H9 (cell line): ENCODE results near the gene PRDM11. TPM values are rescaled to one million over a fixed set of nuclear protein-coding genes. Genes with fewer than 3 reads are reported as not detected.

Source experiments
- DNase-seq: peaks from one replicate; pipeline ENCODE4 v3.0.0-alpha.2; 2017
- H2AFZ ChIP-seq: one replicate; pipeline ENCODE4 v1.6.1; 2013; ENCODE audit warnings: mild to moderate bottlenecking, low read length, control low read depth, moderate library complexity
- H2AK5ac ChIP-seq: 2 replicates; pipeline ENCODE4 v1.6.1; 2013; ENCODE audit warnings: low read length, control low read depth, mixed read lengths; ENCODE audit not compliant: insufficient read length
- H2BK120ac ChIP-seq: one replicate; pipeline ENCODE4 v1.6.1; 2013; ENCODE audit warnings: low read depth, mild to moderate bottlenecking, low read length, control low read depth, inconsistent platforms; ENCODE audit not compliant: poor library complexity, severe bottlenecking
- H2BK12ac ChIP-seq: 2 replicates; pipeline ENCODE4 v1.6.1; 2013; ENCODE audit warnings: low read length, control low read depth, mixed read lengths, low read depth; ENCODE audit not compliant: insufficient read length
- H2BK15ac ChIP-seq: 2 replicates; pipeline ENCODE4 v1.6.1; 2013; ENCODE audit warnings: low read depth, low read length, control low read depth
- H2BK20ac ChIP-seq: one replicate; pipeline ENCODE4 v1.6.1; 2013; ENCODE audit warnings: low read depth, mild to moderate bottlenecking, low read length, control low read depth, inconsistent platforms; ENCODE audit not compliant: poor library complexity, severe bottlenecking
- H2BK5ac ChIP-seq: 2 replicates; pipeline ENCODE4 v1.6.1; 2013; ENCODE audit warnings: low read length, control low read depth, mixed read lengths; ENCODE audit not compliant: insufficient read length
- H3K14ac ChIP-seq: 2 replicates; pipeline ENCODE4 v1.6.1; 2013; ENCODE audit warnings: low read length, control low read depth; ENCODE audit not compliant: insufficient read depth
- H3K18ac ChIP-seq: 2 replicates; pipeline ENCODE4 v1.6.1; 2013; ENCODE audit warnings: low read depth, mild to moderate bottlenecking, mixed read lengths, low read length, control low read depth; ENCODE audit not compliant: insufficient read length
- H3K23ac ChIP-seq: 2 replicates; pipeline ENCODE4 v1.6.1; 2013; ENCODE audit warnings: low read length, control low read depth, mixed read lengths, low read depth; ENCODE audit not compliant: insufficient read length
- H3K23me2 ChIP-seq: 2 replicates; pipeline ENCODE4 v1.6.1; 2013; ENCODE audit warnings: low read depth, mild to moderate bottlenecking, mixed read lengths, low read length, control low read depth; ENCODE audit not compliant: insufficient read length, poor library complexity, severe bottlenecking
- H3K27ac ChIP-seq: 2 replicates; pipeline ENCODE4 v1.5.1; 2013; ENCODE audit warnings: low read length, control low read depth, mixed read lengths, low read depth; ENCODE audit not compliant: insufficient read length
- H3K27me3 ChIP-seq: 2 replicates; pipeline ENCODE4 v1.6.1; 2013; ENCODE audit warnings: low read length, control low read depth, inconsistent platforms; ENCODE audit not compliant: insufficient read depth
- H3K4ac ChIP-seq: 2 replicates; pipeline ENCODE4 v1.6.1; 2013; ENCODE audit warnings: low read depth, mild to moderate bottlenecking, control low read depth, inconsistent platforms, low read length, moderate library complexity
- H3K4me1 ChIP-seq: 2 replicates; pipeline ENCODE4 v1.6.1; 2013; ENCODE audit warnings: low read length, control low read depth, inconsistent platforms; ENCODE audit not compliant: insufficient read depth
- H3K4me2 ChIP-seq: 2 replicates; pipeline ENCODE4 v1.6.1; 2013; ENCODE audit warnings: low read length, control low read depth, mixed read lengths; ENCODE audit not compliant: insufficient read length, insufficient read depth
- H3K56ac ChIP-seq: 2 replicates; pipeline ENCODE4 v1.6.1; 2013; ENCODE audit warnings: low read depth, mild to moderate bottlenecking, mixed read lengths, low read length, control low read depth; ENCODE audit not compliant: insufficient read length
- H3K79me1 ChIP-seq: 2 replicates; pipeline ENCODE4 v1.6.1; 2013; ENCODE audit warnings: low read depth, mild to moderate bottlenecking, moderate library complexity, low read length, control low read depth, inconsistent platforms; ENCODE audit not compliant: insufficient read depth, poor library complexity, severe bottlenecking
- H3K79me2 ChIP-seq: 2 replicates; pipeline ENCODE4 v1.6.1; 2013; ENCODE audit warnings: low read length, control low read depth, inconsistent platforms; ENCODE audit not compliant: insufficient read depth
- H3K9ac ChIP-seq: 2 replicates; pipeline ENCODE4 v1.6.1; 2013; ENCODE audit warnings: low read length, control low read depth, mixed read lengths; ENCODE audit not compliant: insufficient read length; ENCODE audit errors: extremely low read depth
- H3K9me3 ChIP-seq: one replicate; pipeline ENCODE4 v1.6.1; 2013; ENCODE audit warnings: low read depth, low read length, inconsistent platforms; ENCODE audit not compliant: control insufficient read depth
- H3T11ph ChIP-seq: one replicate; pipeline ENCODE4 v1.6.1; 2013; ENCODE audit warnings: mild to moderate bottlenecking, low read length, control low read depth, inconsistent platforms
- H4K20me1 ChIP-seq: one replicate; pipeline ENCODE4 v1.6.1; 2013; ENCODE audit not compliant: control insufficient read depth, insufficient read length, insufficient read depth
- H4K5ac ChIP-seq: 2 replicates; pipeline ENCODE4 v1.6.1; 2013; ENCODE audit warnings: low read depth, mild to moderate bottlenecking, mixed read lengths, low read length, control low read depth; ENCODE audit not compliant: insufficient read length
- H4K8ac ChIP-seq: replicated peaks from 2 replicates; pipeline ENCODE4 v1.6.1; 2013; ENCODE audit warnings: low read length, control low read depth, mixed read lengths, low read depth; ENCODE audit not compliant: insufficient read length
- H4K91ac ChIP-seq: 2 replicates; pipeline ENCODE4 v1.6.1; 2013; ENCODE audit warnings: low read depth, mild to moderate bottlenecking, moderate library complexity, mixed read lengths, low read length, control low read depth; ENCODE audit not compliant: insufficient read length
- H3K27ac Mint-ChIP-seq, 3 experiments: 2 replicates in 2 of 3; 3 replicates in 1 of 3; pipeline ENCODE4 v1.8.0; 2020 to 2021; ENCODE audit warnings: mixed read lengths in 3 of 3, mild to moderate bottlenecking in 1 of 3, moderate library complexity in 1 of 3
- H3K27me3 Mint-ChIP-seq: 2 replicates; pipeline ENCODE4 v1.8.0; 2021; ENCODE audit warnings: low read depth, mild to moderate bottlenecking, moderate library complexity, mixed read lengths
- H3K36me3 Mint-ChIP-seq, 3 experiments: 2 replicates in 2 of 3; 3 replicates in 1 of 3; pipeline ENCODE4 v1.8.0; 2020 to 2021; ENCODE audit warnings: low read depth in 3 of 3, mixed read lengths in 3 of 3; ENCODE audit not compliant: insufficient read depth in 1 of 3
- H3K4me1 Mint-ChIP-seq, 2 experiments: 2 replicates each; pipeline ENCODE4 v1.8.0; 2020; ENCODE audit warnings: mixed read lengths in 2 of 2
- H3K4me3 Mint-ChIP-seq, 2 experiments: 2 replicates in 1 of 2; 3 replicates in 1 of 2; pipeline ENCODE4 v1.8.0; 2020 to 2021; ENCODE audit warnings: mild to moderate bottlenecking in 2 of 2, mixed read lengths in 2 of 2, moderate library complexity in 1 of 2
- H3K9me3 Mint-ChIP-seq, 2 experiments: 2 replicates in 1 of 2; 3 replicates in 1 of 2; pipeline ENCODE4 v1.8.0; 2020; ENCODE audit warnings: mild to moderate bottlenecking in 2 of 2, mixed read lengths in 2 of 2, moderate library complexity in 1 of 2
- CTCF ChIP-seq: fragments of 200-600 bp; sonication (generic); conservative IDR thresholded peaks from 3 replicates; pipeline ENCODE4 v1.8.0; 2021; ENCODE audit warnings: antibody characterized with exemption, mild to moderate bottlenecking
- WGBS: extraction: QIAGEN DNeasy Blood & Tissue Kit; methylation state at CpG from one replicate; pipeline ENCODE4 v1.1.7; 2013; ENCODE audit warnings: missing lambda C conversion rate, low lambda C conversion rate, mixed read lengths; ENCODE audit not compliant: insufficient read length; ENCODE audit errors: extremely low coverage; 5-methylcytosine and 5-hydroxymethylcytosine counted together
- total RNA-seq: library from RNA; stranded (reverse); gene quantifications from 2 replicates; pipeline ENCODE4 v1.2.1, GENCODE V29; 2021

PRDM11 gene
- total RNA-seq, 1 experiment from 2014 or later: 11.5 TPM

- Histone ChIP-seq H3K79me1 (peaks cover 3% of the 10 kb centered on the region), H2BK20ac (no peak overlapping the region), H2BK15ac (no peak overlapping the region), H3K56ac (no peak overlapping the region), H3K4ac (no peak overlapping the region), H2BK120ac (no peak overlapping the region), H3K79me2 (no peaks in the 10 kb centered on the region; the same call in 1 of the 2 replicates), H3K14ac (no peak overlapping the region), H4K20me1 (no peaks in the 10 kb centered on the region), H4K8ac (no peak overlapping the region), H3K27me3 (no peaks in the 10 kb centered on the region), H3K18ac (no peak overlapping the region), H3K23me2 (no peaks in the 10 kb centered on the region), H4K91ac (no peak overlapping the region), H3T11ph (no peak overlapping the region), H3K23ac (no peak overlapping the region), H2AFZ (no peak overlapping the region), H3K4me2 (no peak overlapping the region), H3K9ac (no peak overlapping the region), H2AK5ac (no peak overlapping the region), H2BK5ac (no peak overlapping the region), H2BK12ac (no peak overlapping the region), H4K5ac (no peak overlapping the region), H3K4me1 (no peaks in the 10 kb centered on the region), H3K9me3 (no peaks in the 10 kb centered on the region), H3K27ac (no peak overlapping the region)
- Mint-ChIP-seq H3K27me3 (no peaks in the 10 kb centered on the region), H3K9me3 (no peaks in the 10 kb centered on the region), H3K4me3 (no peak overlapping the region), H3K4me1 (peaks cover 6 to 10% of the 10 kb centered on the region in 2 experiments), H3K36me3 (peaks cover 0 to 2% (median 0%) of the 10 kb centered on the region in 3 experiments; a peak in 2 of 7 replicates), H3K27ac (no peak overlapping the region)
- DNase-seq: no peak
- no CpG with 5 or more reads among the region's 6 CpGs for WGBS
- no peak for TF ChIP-seq CTCF
Observed at GRCh38 chr11:45156201-45156600, 9.8 kb downstream of the PRDM11 start.
